ENCODE data around the gene NFAM1. TPM values are rescaled to one million over a fixed set of nuclear protein-coding genes. Genes with fewer than 3 reads are reported as not detected.

NFAM1 gene
- polyA plus RNA-seq, 1 of the 3 experiments (the other 2 are of a cell fraction): 0.02 TPM

DNA sequence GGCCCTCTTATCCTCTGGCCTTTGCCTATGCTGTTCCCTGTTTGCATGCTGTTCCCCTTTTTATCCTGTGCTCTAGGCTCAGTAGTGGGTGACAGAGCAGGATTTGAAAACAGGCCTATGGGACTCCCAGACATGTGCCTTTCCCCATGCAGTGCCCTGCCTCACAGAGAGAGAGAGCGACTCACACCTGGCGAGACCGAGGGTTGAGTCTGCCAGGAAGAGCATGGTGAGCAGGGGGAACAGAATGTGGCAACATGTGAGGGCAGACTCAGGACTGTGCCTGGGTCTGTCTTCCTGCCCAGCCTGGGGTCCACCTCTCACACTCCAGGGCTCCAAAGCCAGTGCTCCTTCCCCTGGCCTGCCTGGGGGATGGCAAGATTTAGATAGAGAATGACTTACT, 75.0 kb downstream of the NFAM1 start:
- H3K4me1 ChIP-seq (ENCODE audit: control insufficient read depth in 1 of 2, insufficient read depth in 2 of 2, low read depth in 1 of 2, low read length in 1 of 2): peaks cover 0 to 8% of the 10 kb centered on the region in 2 experiments; a peak in 2 of 4 replicates
- H3K4me2 ChIP-seq: no peak overlapping the region
- no peaks in the 10 kb centered on the region for H3K36me3 ChIP-seq (replicated peaks in 1 of 2; ENCODE audit: control insufficient read depth in 1 of 2, insufficient read depth in 2 of 2, low read length in 1 of 2)
- H2AFZ ChIP-seq (ENCODE audit: low read depth): no peak overlapping the region
- 82% methylated on average over 3 of the region's 3 CpGs for WGBS (ENCODE audit: low lambda C conversion rate)
- H3F3A ChIP-seq (replicated peaks; ENCODE audit: insufficient read depth): no peaks in the 10 kb centered on the region
- CTCF ChIA-PET: no interaction called here
- POLR2A ChIA-PET: no interaction called here
- H3K27ac ChIP-seq (ENCODE audit: low read depth in 2 of 2, low read length in 1 of 2): no peak overlapping the region
- no peak overlapping the region for H3K9ac ChIP-seq
- no peaks in the 10 kb centered on the region for H3K27me3 ChIP-seq (ENCODE audit: insufficient read depth)
- no peak overlapping the region for H3K4me3 ChIP-seq (ENCODE audit: low read depth in 2 of 2, low read length in 1 of 2)
- TF ChIP-seq MEF2A (IDR thresholded peaks at IDR 0.05; ENCODE audit: borderline replicate concordance, low read depth): no peak
- TF ChIP-seq RFX5 (IDR thresholded peaks at IDR 0.05; ENCODE audit: low read length): no peak
- TF ChIP-seq CTCF (IDR thresholded peaks at IDR 0.05): no peak
- TF ChIP-seq YY1 (IDR thresholded peaks at IDR 0.05; ENCODE audit: low read depth): no peak
- TF ChIP-seq FOXJ3 (CRISPR knock-in tag; IDR thresholded peaks at IDR 0.05): no peak
- TF ChIP-seq JUND (IDR thresholded peaks at IDR 0.05): no peak
- TF ChIP-seq RAD21 (IDR thresholded peaks at IDR 0.05; ENCODE audit: low read length): no peak
- TF ChIP-seq REST (IDR thresholded peaks at IDR 0.05; ENCODE audit: low read depth, low read length): no peak
- TF ChIP-seq TAF1 (IDR thresholded peaks at IDR 0.05; ENCODE audit: borderline replicate concordance, low read depth, low read length): no peak
- no peak for TF ChIP-seq PBX3 (IDR thresholded peaks at IDR 0.05)
- TF ChIP-seq MAX (IDR thresholded peaks at IDR 0.05; ENCODE audit: low read depth): no peak
- no peak for TF ChIP-seq RXRA (IDR thresholded peaks at IDR 0.05; ENCODE audit: borderline replicate concordance, low read depth)
- TF ChIP-seq, protein P1, sequence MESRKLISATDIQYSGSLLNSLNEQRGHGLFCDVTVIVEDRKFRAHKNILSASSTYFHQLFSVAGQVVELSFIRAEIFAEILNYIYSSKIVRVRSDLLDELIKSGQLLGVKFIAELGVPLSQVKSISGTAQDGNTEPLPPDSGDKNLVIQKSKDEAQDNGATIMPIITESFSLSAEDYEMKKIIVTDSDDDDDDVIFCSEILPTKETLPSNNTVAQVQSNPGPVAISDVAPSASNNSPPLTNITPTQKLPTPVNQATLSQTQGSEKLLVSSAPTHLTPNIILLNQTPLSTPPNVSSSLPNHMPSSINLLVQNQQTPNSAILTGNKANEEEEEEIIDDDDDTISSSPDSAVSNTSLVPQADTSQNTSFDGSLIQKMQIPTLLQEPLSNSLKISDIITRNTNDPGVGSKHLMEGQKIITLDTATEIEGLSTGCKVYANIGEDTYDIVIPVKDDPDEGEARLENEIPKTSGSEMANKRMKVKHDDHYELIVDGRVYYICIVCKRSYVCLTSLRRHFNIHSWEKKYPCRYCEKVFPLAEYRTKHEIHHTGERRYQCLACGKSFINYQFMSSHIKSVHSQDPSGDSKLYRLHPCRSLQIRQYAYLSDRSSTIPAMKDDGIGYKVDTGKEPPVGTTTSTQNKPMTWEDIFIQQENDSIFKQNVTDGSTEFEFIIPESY (IDR thresholded peaks at IDR 0.05; ENCODE audit: borderline replicate concordance, low read depth): no peak
- TF ChIP-seq NFIC (IDR thresholded peaks at IDR 0.05; ENCODE audit: borderline replicate concordance): no peak
- TF ChIP-seq NRF1 (IDR thresholded peaks at IDR 0.05; ENCODE audit: low read depth, low read length): no peak
- TF ChIP-seq GATA2 (CRISPR knock-in tag; IDR thresholded peaks at IDR 0.05): no peak
- no peak for TF ChIP-seq SMC3 (IDR thresholded peaks at IDR 0.05; ENCODE audit: low read depth, low read length)
- TF ChIP-seq FOXM1 (IDR thresholded peaks at IDR 0.05; ENCODE audit: low read depth): no peak
- no peaks in the 10 kb centered on the region for H4K20me1 ChIP-seq (ENCODE audit: insufficient read depth)
- no peaks in the 10 kb centered on the region for H3K79me2 ChIP-seq (ENCODE audit: insufficient read depth)
- DNase-seq: no peak
- H3K9me2 ChIP-seq: no peaks in the 10 kb centered on the region
- no peaks in the 10 kb centered on the region for H3K9me3 ChIP-seq

Measured in SK-N-SH (cell line).